Measurements from ENCODE around the gene PDE8A. TPM values are rescaled to one million over a fixed set of nuclear protein-coding genes. Genes with fewer than 3 reads are reported as not detected.

The PDE8A gene
- total RNA-seq, 1 donor from 2014 or later, result 24.6 TPM

DNA sequence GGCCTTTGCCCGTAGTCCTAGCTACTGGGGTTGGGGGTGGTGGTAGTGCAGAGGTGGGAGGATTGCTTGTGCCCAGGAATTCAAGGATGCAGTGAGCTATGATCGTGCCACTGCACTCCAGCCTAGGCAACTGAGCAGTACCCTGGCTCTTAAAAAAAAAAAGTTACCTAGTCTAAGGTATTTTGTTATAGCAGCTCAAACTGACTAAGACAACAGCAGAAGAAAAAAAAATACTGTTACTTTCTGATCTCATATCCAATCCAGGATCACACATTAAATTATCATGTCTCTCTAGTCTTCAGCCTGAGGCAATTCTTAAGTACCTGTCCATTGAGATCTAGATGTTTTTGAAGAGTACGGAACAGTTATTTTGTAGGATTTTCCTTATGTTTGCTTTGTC is 39.8 kb downstream of the PDE8A start:
- TF ChIP-seq, protein P1, sequence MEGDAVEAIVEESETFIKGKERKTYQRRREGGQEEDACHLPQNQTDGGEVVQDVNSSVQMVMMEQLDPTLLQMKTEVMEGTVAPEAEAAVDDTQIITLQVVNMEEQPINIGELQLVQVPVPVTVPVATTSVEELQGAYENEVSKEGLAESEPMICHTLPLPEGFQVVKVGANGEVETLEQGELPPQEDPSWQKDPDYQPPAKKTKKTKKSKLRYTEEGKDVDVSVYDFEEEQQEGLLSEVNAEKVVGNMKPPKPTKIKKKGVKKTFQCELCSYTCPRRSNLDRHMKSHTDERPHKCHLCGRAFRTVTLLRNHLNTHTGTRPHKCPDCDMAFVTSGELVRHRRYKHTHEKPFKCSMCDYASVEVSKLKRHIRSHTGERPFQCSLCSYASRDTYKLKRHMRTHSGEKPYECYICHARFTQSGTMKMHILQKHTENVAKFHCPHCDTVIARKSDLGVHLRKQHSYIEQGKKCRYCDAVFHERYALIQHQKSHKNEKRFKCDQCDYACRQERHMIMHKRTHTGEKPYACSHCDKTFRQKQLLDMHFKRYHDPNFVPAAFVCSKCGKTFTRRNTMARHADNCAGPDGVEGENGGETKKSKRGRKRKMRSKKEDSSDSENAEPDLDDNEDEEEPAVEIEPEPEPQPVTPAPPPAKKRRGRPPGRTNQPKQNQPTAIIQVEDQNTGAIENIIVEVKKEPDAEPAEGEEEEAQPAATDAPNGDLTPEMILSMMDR (conservative IDR thresholded peaks at IDR 0.05; ENCODE audit: low read depth, low read length), result no peak
- no peak for DNase-seq (ENCODE audit: low read depth)
- no peak overlapping the region for H3K4me3 ChIP-seq (ENCODE audit: low read depth, low read length)

DNA sequence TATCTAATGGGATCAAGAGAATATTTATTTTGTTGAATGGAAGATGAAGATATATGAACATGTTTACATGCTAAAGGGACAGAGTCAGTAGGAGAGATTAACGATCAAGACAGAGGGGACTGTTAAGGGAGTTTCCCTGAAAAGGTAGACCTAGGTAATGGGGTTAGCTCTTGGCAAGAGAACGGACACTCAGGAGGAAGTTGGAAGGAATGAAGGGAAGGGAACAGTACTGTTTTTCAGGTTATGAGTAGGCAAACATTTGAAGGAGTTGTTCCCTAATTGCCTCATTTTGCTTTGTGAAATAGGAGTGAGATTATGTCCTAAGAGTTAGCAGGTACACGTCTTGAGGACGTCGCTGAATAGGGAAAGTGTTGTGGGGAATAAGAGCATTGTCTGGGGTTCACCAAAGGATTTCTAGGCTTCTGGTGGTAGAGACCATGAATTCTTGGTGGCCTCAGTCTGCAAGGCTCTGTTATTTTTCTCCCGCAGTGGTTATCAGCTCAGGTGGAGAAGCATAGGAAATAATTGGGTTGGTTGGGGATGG is 41.3 kb downstream of the PDE8A start:
- no peak for DNase-seq (ENCODE audit: low read depth)
- TF ChIP-seq, protein P1 (conservative IDR thresholded peaks at IDR 0.05; ENCODE audit: low read depth, low read length), result no peak

DNA sequence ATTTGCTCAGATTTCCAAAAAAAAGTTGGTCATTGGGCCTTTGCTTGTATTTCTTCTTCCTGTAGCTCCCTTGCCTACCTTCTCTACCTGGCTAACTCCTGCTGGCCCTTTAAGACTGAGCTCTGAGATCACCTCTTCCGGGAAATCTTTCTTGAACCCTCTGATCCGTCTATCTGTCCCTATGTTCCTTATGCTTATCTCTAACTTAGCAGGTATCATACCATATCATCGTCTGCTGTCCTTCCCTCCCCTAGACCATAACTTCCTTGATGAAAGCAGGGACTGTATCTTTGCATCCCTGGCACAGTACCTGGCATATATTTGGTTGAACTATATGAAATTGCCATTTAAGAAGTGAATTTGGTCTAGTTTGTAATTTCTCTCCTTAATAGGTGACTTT is 42.3 kb downstream of the PDE8A start:
- no peak for DNase-seq (ENCODE audit: low read depth)
- TF ChIP-seq, protein P1 (conservative IDR thresholded peaks at IDR 0.05; ENCODE audit: low read depth, low read length), result no peak
- no peak overlapping the region for H3K4me3 ChIP-seq (ENCODE audit: low read depth, low read length)

More for the DNA sequence above, 41.3 kb downstream of the PDE8A start:
- H3K4me3 ChIP-seq (ENCODE audit: low read depth, low read length), result no peak overlapping the region

DNA sequence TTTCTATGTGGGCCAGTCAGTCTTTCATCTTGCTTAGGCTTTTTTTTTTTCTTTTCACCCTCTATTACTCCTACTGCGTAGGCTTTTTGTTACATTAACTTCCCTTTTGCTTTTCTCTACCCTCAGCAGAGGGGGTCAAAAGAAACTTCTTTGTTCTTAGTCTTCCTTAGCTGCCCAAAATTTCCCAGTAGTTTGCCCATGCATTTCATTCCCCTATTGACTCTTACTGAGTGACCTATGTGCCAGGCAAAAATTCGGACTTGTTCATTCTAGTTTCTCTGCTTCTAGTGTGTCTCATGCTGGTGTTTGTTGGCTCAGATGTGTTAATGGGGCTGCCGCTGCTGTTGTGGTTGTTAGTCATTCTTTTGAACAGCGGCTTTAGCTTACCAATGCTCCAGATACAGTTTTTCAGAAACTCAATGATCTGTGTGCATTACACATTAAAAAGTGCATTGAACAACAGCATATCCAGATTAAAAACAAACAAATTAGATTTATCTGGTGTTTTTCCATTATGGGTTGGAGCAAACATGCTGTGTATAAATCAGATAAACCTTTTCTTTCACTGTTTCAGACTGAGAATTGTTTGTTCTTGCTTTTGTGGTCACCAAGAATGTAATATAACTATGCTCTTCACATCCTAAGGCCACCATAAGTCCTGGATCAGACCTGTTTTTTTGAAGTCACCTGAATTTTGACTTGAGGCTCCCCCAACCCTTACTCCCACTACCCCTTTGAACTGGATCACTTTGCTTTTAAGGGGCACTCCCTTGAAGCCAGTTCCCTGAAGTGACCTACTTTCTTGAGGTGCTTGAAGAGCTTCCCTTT is 43.1 kb downstream of the PDE8A start:
- TF ChIP-seq, protein P1 (conservative IDR thresholded peaks at IDR 0.05; ENCODE audit: low read depth, low read length), result no peak
- peak; percentile 66 for DNase-seq (ENCODE audit: low read depth)
- no peak overlapping the region for H3K4me3 ChIP-seq (ENCODE audit: low read depth, low read length)

DNA sequence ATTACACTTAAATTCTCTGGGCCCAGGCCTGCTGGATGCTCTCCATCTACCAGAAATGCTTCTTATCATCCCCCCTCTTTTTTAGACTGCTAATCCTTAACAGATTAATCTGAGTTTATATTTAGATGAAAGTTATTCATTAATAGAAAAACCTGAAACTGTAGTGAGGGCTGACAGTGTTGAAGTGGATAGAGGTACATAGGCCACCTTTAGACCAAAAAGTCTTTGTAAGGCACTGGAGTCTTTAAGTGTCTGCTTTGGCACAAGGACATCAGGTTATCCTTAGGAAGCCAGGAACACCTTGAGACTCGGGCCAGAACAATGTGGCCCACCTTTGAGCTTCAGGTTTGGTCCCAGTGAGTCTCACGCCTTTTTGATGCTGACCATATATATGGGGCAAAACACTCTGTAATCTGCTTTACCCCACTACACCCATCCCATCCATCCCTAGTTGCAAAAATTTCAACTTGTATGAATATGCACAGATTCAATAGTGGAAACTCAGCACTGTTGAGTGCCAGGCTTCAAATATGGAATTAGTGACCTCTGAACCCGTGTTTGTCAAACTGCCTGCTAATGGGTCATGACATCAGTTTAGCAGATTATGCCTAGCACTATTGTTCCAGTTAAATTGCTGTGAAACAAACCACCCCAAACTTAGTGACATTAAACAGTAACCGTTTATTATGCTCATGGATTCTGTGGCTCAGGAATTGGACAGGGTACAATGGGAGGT is 44.0 kb downstream of the PDE8A start:
- TF ChIP-seq, protein P1 (conservative IDR thresholded peaks at IDR 0.05; ENCODE audit: low read depth, low read length), result no peak
- DNase-seq (ENCODE audit: low read depth), result no peak
- no peak overlapping the region for H3K4me3 ChIP-seq (ENCODE audit: low read depth, low read length)

DNA sequence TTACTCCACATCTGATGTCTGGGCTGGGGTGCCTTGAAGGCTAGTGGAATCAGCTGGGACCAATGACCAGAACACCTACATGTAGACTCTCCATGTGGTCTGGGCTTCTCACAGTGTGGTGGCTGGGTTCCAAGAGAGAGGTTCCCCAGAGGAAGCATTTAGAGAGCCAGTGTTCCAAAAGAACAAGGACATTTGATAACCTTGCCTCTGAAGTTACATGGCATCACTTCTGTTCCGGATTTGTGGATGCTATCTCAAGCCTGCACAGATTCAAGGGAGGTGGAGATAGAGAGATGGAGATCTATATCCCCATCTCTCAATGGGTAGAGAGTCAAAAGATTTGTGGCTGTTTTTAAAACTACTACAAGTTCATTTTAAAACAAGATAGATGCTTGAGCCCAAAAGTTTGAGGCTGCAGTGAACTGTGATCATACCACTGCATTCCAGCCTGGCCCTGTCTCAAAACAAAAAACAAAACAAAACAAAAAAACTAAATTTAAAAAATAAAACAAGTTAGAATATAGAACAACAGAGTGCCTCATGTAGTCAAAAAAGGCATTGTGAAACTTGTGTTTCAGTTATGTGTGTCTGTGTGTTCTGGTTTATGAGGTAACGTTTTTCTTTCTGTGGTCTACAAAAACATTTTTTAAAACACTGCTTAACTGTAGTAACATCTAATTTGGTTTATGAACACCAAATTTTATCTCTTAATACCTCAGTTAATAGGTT is 44.8 kb downstream of the PDE8A start:
- DNase-seq (ENCODE audit: low read depth), result no peak
- no peak overlapping the region for H3K4me3 ChIP-seq (ENCODE audit: low read depth, low read length)
- TF ChIP-seq, protein P1 (conservative IDR thresholded peaks at IDR 0.05; ENCODE audit: low read depth, low read length), result no peak
